Measurements from ENCODE around the gene ARHGEF10L.

DNA sequence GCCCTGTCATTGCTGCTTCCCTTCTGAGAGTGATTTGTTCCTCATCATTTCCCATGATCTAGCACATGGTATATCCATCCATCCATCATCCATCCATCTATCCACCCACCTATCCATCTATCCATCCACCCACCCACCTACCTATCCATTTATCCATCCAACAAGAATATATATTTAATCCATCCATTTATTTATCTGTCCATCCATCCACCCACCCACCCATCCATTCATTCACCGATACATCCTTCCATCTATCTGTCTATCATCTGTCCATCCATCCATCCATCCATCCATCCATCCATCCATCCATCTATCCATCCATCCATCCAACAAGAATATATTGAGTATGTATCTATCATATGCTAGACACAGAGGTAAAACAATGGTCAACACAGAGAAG, 115.7 kb downstream of the ARHGEF10L start:
- TF ChIP-seq ZBTB17 (tag by site-specific recombination; IDR thresholded peaks at IDR 0.05) (peak; percentile 27; the same call in 1 of the 2 replicates), ZFP37 (tag by site-specific recombination; IDR thresholded peaks at IDR 0.05) (no peak), ZBTB20 (tag by site-specific recombination; IDR thresholded peaks at IDR 0.05) (no peak), ZNF76 (tag by site-specific recombination; IDR thresholded peaks at IDR 0.05; ENCODE audit: borderline replicate concordance, low read depth) (no peak), YY1 (tag by site-specific recombination; IDR thresholded peaks at IDR 0.05) (no peak), ZNF311 (tag by site-specific recombination; IDR thresholded peaks at IDR 0.05; ENCODE audit: borderline replicate concordance) (no peak), ZNF660 (tag by site-specific recombination; IDR thresholded peaks at IDR 0.05) (no peak)
- TF ChIP-seq, protein P1, sequence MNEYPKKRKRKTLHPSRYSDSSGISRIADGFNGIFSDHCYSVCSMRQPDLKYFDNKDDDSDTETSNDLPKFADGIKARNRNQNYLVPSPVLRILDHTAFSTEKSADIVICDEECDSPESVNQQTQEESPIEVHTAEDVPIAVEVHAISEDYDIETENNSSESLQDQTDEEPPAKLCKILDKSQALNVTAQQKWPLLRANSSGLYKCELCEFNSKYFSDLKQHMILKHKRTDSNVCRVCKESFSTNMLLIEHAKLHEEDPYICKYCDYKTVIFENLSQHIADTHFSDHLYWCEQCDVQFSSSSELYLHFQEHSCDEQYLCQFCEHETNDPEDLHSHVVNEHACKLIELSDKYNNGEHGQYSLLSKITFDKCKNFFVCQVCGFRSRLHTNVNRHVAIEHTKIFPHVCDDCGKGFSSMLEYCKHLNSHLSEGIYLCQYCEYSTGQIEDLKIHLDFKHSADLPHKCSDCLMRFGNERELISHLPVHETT (tag by site-specific recombination; IDR thresholded peaks at IDR 0.05), result no peak
- TF ChIP-seq, protein P2, sequence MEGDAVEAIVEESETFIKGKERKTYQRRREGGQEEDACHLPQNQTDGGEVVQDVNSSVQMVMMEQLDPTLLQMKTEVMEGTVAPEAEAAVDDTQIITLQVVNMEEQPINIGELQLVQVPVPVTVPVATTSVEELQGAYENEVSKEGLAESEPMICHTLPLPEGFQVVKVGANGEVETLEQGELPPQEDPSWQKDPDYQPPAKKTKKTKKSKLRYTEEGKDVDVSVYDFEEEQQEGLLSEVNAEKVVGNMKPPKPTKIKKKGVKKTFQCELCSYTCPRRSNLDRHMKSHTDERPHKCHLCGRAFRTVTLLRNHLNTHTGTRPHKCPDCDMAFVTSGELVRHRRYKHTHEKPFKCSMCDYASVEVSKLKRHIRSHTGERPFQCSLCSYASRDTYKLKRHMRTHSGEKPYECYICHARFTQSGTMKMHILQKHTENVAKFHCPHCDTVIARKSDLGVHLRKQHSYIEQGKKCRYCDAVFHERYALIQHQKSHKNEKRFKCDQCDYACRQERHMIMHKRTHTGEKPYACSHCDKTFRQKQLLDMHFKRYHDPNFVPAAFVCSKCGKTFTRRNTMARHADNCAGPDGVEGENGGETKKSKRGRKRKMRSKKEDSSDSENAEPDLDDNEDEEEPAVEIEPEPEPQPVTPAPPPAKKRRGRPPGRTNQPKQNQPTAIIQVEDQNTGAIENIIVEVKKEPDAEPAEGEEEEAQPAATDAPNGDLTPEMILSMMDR (tag by site-specific recombination; IDR thresholded peaks at IDR 0.05), result no peak
- TF ChIP-seq, protein P3, sequence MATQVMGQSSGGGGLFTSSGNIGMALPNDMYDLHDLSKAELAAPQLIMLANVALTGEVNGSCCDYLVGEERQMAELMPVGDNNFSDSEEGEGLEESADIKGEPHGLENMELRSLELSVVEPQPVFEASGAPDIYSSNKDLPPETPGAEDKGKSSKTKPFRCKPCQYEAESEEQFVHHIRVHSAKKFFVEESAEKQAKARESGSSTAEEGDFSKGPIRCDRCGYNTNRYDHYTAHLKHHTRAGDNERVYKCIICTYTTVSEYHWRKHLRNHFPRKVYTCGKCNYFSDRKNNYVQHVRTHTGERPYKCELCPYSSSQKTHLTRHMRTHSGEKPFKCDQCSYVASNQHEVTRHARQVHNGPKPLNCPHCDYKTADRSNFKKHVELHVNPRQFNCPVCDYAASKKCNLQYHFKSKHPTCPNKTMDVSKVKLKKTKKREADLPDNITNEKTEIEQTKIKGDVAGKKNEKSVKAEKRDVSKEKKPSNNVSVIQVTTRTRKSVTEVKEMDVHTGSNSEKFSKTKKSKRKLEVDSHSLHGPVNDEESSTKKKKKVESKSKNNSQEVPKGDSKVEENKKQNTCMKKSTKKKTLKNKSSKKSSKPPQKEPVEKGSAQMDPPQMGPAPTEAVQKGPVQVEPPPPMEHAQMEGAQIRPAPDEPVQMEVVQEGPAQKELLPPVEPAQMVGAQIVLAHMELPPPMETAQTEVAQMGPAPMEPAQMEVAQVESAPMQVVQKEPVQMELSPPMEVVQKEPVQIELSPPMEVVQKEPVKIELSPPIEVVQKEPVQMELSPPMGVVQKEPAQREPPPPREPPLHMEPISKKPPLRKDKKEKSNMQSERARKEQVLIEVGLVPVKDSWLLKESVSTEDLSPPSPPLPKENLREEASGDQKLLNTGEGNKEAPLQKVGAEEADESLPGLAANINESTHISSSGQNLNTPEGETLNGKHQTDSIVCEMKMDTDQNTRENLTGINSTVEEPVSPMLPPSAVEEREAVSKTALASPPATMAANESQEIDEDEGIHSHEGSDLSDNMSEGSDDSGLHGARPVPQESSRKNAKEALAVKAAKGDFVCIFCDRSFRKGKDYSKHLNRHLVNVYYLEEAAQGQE (tag by site-specific recombination; IDR thresholded peaks at IDR 0.05), result no peak
- TF ChIP-seq, protein P4, sequence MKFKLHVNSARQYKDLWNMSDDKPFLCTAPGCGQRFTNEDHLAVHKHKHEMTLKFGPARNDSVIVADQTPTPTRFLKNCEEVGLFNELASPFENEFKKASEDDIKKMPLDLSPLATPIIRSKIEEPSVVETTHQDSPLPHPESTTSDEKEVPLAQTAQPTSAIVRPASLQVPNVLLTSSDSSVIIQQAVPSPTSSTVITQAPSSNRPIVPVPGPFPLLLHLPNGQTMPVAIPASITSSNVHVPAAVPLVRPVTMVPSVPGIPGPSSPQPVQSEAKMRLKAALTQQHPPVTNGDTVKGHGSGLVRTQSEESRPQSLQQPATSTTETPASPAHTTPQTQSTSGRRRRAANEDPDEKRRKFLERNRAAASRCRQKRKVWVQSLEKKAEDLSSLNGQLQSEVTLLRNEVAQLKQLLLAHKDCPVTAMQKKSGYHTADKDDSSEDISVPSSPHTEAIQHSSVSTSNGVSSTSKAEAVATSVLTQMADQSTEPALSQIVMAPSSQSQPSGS (tag by site-specific recombination; IDR thresholded peaks at IDR 0.05; ENCODE audit: low read depth), result no peak
